22Rv1 (cell line): ENCODE measurements around the gene TRMU.

Experiments
- CTCF ChIP-seq: fragments of 450-650 bp; IDR thresholded peaks from 2 replicates; pipeline ENCODE4 v1.5.1; 2017; ENCODE audit warnings: mild to moderate bottlenecking
- ZFX ChIP-seq: fragments of 450-650 bp; IDR thresholded peaks from 2 replicates; pipeline ENCODE4 v1.6.1; 2017; ENCODE audit warnings: antibody characterized with exemption, borderline replicate concordance

GRCh38 chr22:46366801-46367706 lies 31.5 kb downstream of the TRMU start:
- TF ChIP-seq CTCF (no peak), ZFX (no peak)
